ENCODE measurements around the gene LMO2.
A peak's percentile ranks its signal among the peaks of the same experiment; 100 is the strongest.
"Not testable (repeated sequence)": the region's sequence is repeated elsewhere in the genome, so short reads cannot be mapped to it uniquely, and the experiment has no call there.

Gene LMO2

GRCh38 chr11:33863418-33864172 is 28.3 kb downstream of the LMO2 start:
- no peak for DNase-seq

GRCh38 chr11:33861941-33862589 is 29.8 kb downstream of the LMO2 start:
- no peak for DNase-seq

- no peak for DNase-seq
Observed at GRCh38 chr11:33861386-33861785, 30.5 kb downstream of the LMO2 start.

- DNase-seq, result no peak
Observed at GRCh38 chr11:33860926-33861325, 30.9 kb downstream of the LMO2 start.

GRCh38 chr11:33859306-33859705 is 32.6 kb downstream of the LMO2 start:
- DNase-seq, result no peak

- peak in 40 of 51 donors; percentile 14 to 75 (median 46) for DNase-seq
Observed at GRCh38 chr11:33857933-33858371, 33.9 kb downstream of the LMO2 start.

- no peak for DNase-seq
Observed at GRCh38 chr11:33855500-33855899, 36.4 kb downstream of the LMO2 start.

- DNase-seq, result no peak
Observed at GRCh38 chr11:33848717-33849390, 43.0 kb downstream of the LMO2 start.

GRCh38 chr11:33847251-33847650 is 44.6 kb downstream of the LMO2 start:
- no peak for DNase-seq

GRCh38 chr11:33844236-33844635 is 47.6 kb downstream of the LMO2 start:
- DNase-seq, result no peak

- DNase-seq, result no peak
Observed at GRCh38 chr11:33843018-33843417, 48.9 kb downstream of the LMO2 start.

- DNase-seq, result no peak
Observed at GRCh38 chr11:33842236-33842915, 49.5 kb downstream of the LMO2 start.

- DNase-seq, result not testable (repeated sequence)
Observed at GRCh38 chr11:33838234-33838633, 53.6 kb downstream of the LMO2 start.

GRCh38 chr11:33837334-33837733 is 54.5 kb downstream of the LMO2 start:
- DNase-seq, result not testable (repeated sequence)

- DNase-seq, result no peak
Observed at GRCh38 chr11:33835143-33835878, 56.6 kb downstream of the LMO2 start.

GRCh38 chr11:33832676-33833075 is 59.2 kb downstream of the LMO2 start:
- DNase-seq, result no peak

GRCh38 chr11:33830903-33831648 is 60.8 kb downstream of the LMO2 start:
- DNase-seq, result no peak

GRCh38 chr11:33829430-33830141 is 62.3 kb downstream of the LMO2 start:
- peak in 35 of 51 donors; percentile 2 to 73 (median 26) for DNase-seq

- no peak for DNase-seq
Observed at GRCh38 chr11:33828604-33829429, 63.1 kb downstream of the LMO2 start.

Measured in hypothalamus (tissue), 51 donors.